HCT116 (cell line): ENCODE data around the gene KIAA2012. TPM values are rescaled to one million over a fixed set of nuclear protein-coding genes. Genes with fewer than 3 reads are reported as not detected.

ENCODE experiments used
- ATAC-seq: fragments of 200-7000 bp; cut with Tn5 transposase; 2 replicates; pipeline ENCODE4 v1.9.1; 2020; ENCODE audit warnings: mild to moderate bottlenecking, moderate library complexity
- BruUV-seq: library from RNA; stranded (reverse); fragments of 400-500 nt; replicated peaks from 2 replicates; lab custom pipeline; 2021; lab: Mats Ljungman, UMichigan
- CTCF ChIA-PET: fragments of 300-600 bp; sonication (Branson Sonifier 250); formaldehyde crosslinking; loops from one replicate; lab custom pipeline; 2021; ENCODE audit warnings: antibody characterized with exemption; lab: Charles Lee
- POLR2A ChIA-PET: fragments of 300-600, 350-600 bp; sonication (Branson Sonifier 250); formaldehyde crosslinking; loops from one replicate; lab custom pipeline; 2021; ENCODE audit warnings: antibody characterized with exemption; lab: Charles Lee
- RAD21 ChIA-PET, 2 experiments: fragments of 300-600 bp; sonication (Branson Sonifier 250); formaldehyde crosslinking; loops; one replicate each; lab custom pipeline; 2023; ENCODE audit warnings: low total read pairs in 2 of 2; ENCODE audit not compliant: uncharacterized antibody in 2 of 2, unreplicated experiment in 2 of 2, low non-redundant PET in 1 of 2; lab: Charles Lee
- DNase-seq: peaks from one replicate; pipeline ENCODE4 v3.0.0-alpha.2; 2010; ENCODE audit warnings: low read depth, low spot score
- H2AFZ ChIP-seq: fragments of 200-600 bp; shearing (Covaris generic), sonication (generic); 2 replicates; pipeline ENCODE4 v1.6.1; 2017; ENCODE audit warnings: low read depth, mixed run types, mixed read lengths, antibody characterized with exemption, low read length; ENCODE audit not compliant: poor library complexity, severe bottlenecking
- H3K27ac ChIP-seq: 2 replicates; pipeline ENCODE4 v1.5.1; 2012; ENCODE audit warnings: low read depth, low read length
- H3K27me3 ChIP-seq: fragments of 200-600 bp; sonication (generic); 2 replicates; pipeline ENCODE4 v1.6.1; 2016; ENCODE audit warnings: mixed run types, low read length, mixed read lengths; ENCODE audit not compliant: insufficient read depth
- H3K36me3 ChIP-seq, 2 experiments: fragments of 200-500 bp in 1 of 2; fragments of 200-600 bp in 1 of 2; sonication (Bioruptor generic) in 1 of 2; sonication (generic) in 1 of 2; 2 replicates each; pipeline versions ENCODE4 v1.5.1 to v1.6.1; 2014 to 2016; ENCODE audit warnings: low read length in 2 of 2, inconsistent platforms in 1 of 2, mixed read lengths in 1 of 2, mixed run types in 1 of 2; ENCODE audit not compliant: insufficient read depth in 2 of 2, control insufficient read depth in 1 of 2
- H3K4me1 ChIP-seq, 2 experiments: fragments of 200-600 bp in 1 of 2; sonication (generic) in 1 of 2; 2 replicates each; pipeline versions ENCODE4 v1.5.1 to v1.6.1; 2012 to 2017; ENCODE audit warnings: low read length in 2 of 2, inconsistent platforms in 1 of 2, mild to moderate bottlenecking in 1 of 2, mixed read lengths in 1 of 2, mixed run types in 1 of 2, moderate library complexity in 1 of 2; ENCODE audit not compliant: insufficient read depth in 2 of 2, control insufficient read depth in 1 of 2
- H3K4me2 ChIP-seq: fragments of 200-600 bp; sonication (generic); 2 replicates; pipeline ENCODE4 v1.6.1; 2017; ENCODE audit warnings: mixed run types, low read length, mixed read lengths
- H3K4me3 ChIP-seq, 2 experiments: fragments of 200-600 bp in 1 of 2; sonication (generic) in 1 of 2; replicated peaks in 1 of 2; 2 replicates each; pipeline ENCODE4 v1.5.1; 2011 to 2016; ENCODE audit warnings: low read length in 2 of 2, control low read depth in 1 of 2, low read depth in 1 of 2, mild to moderate bottlenecking in 1 of 2, mixed read lengths in 1 of 2, mixed run types in 1 of 2
- H3K79me2 ChIP-seq: fragments of 200-600 bp; sonication (generic); 2 replicates; pipeline ENCODE4 v1.6.1; 2017; ENCODE audit warnings: mild to moderate bottlenecking, mixed run types, low read length, moderate library complexity, mixed read lengths; ENCODE audit not compliant: insufficient read depth
- H3K9ac ChIP-seq: fragments of 200-600 bp; sonication (generic); 2 replicates; pipeline ENCODE4 v1.6.1; 2016; ENCODE audit warnings: low read length, mixed read lengths
- H3K9me2 ChIP-seq: fragments of 200-600 bp; sonication (generic), shearing (Covaris generic); 2 replicates; pipeline ENCODE4 v1.6.1; 2017; ENCODE audit warnings: mixed run types, mild to moderate bottlenecking, moderate library complexity; ENCODE audit not compliant: insufficient read depth
- H3K9me3 ChIP-seq, 2 experiments: fragments of 200-500 bp in 1 of 2; fragments of 200-600 bp in 1 of 2; sonication (Bioruptor generic) in 1 of 2; sonication (generic) in 1 of 2; 2 replicates each; pipeline ENCODE4 v1.6.1; 2014 to 2017; ENCODE audit warnings: low read length in 2 of 2, mixed read lengths in 2 of 2, inconsistent platforms in 1 of 2, low read depth in 1 of 2, mild to moderate bottlenecking in 1 of 2, mixed run types in 1 of 2, moderate library complexity in 1 of 2; ENCODE audit not compliant: control insufficient read depth in 1 of 2, insufficient read depth in 1 of 2
- H4K20me1 ChIP-seq: fragments of 200-600 bp; sonication (generic), shearing (Covaris generic); 2 replicates; pipeline ENCODE4 v1.6.1; 2017; ENCODE audit warnings: mixed run types, mild to moderate bottlenecking, moderate library complexity; ENCODE audit not compliant: insufficient read depth
- ATF3 ChIP-seq: IDR thresholded peaks from 2 replicates; pipeline ENCODE4 v1.6.1; 2012
- CEBPB ChIP-seq: IDR thresholded peaks from 2 replicates; pipeline ENCODE4 v1.6.1; 2012; ENCODE audit warnings: low read depth
- EGR1 ChIP-seq: IDR thresholded peaks from 2 replicates; pipeline ENCODE4 v1.6.1; 2012; ENCODE audit warnings: low read depth
- EZH2 ChIP-seq: fragments of 200-600 bp; sonication (generic); IDR thresholded peaks from 2 replicates; pipeline ENCODE4 v1.6.1; 2017; ENCODE audit warnings: antibody characterized with exemption, mixed run types
- JUND ChIP-seq: IDR thresholded peaks from 2 replicates; pipeline ENCODE4 v1.6.1; 2012
- POLR2AphosphoS5 ChIP-seq: IDR thresholded peaks from 2 replicates; pipeline ENCODE4 v1.6.1; 2011; ENCODE audit warnings: mild to moderate bottlenecking, low read depth, low read length, moderate library complexity
- SIN3A ChIP-seq: IDR thresholded peaks from 2 replicates; pipeline ENCODE4 v1.6.1; 2012; ENCODE audit warnings: low read depth
- YY1 ChIP-seq: IDR thresholded peaks from 2 replicates; pipeline ENCODE4 v1.6.1; 2011; ENCODE audit warnings: low read length, low read depth, moderate library complexity, mild to moderate bottlenecking; ENCODE audit not compliant: insufficient replicate concordance; ENCODE audit errors: extremely low read depth
- intact Hi-C: fragments of 100-400 bp; cut with micrococcal nuclease; formaldehyde crosslinking; loops from 2 replicates; pipeline ENCODE4 v1.10.0; 2022
- total RNA-seq: library from RNA; stranded (reverse); gene quantifications from one replicate; pipeline ENCODE4 v1.2.1, GENCODE V29; 2021; ENCODE audit not compliant: unreplicated experiment

Gene KIAA2012
- total RNA-seq, 1 experiment from 2014 or later: not detected

- TF ChIP-seq POLR2AphosphoS5 (no peak), EZH2 (no peak)
These were observed 79.2 kb downstream of the KIAA2012 start (continued) for GRCh38 chr2:202152104-202152715.

GRCh38 chr2:202154613-202155012 is 81.6 kb downstream of the KIAA2012 start:
- DNase-seq: no peak
- BruUV-seq: no TSS peak
- CTCF ChIA-PET: no interaction called here
- Histone ChIP-seq H2AFZ (no peak overlapping the region), H3K9ac (no peak overlapping the region), H4K20me1 (no peaks in the 10 kb centered on the region), H3K27ac (no peak overlapping the region), H3K4me3 (no peak overlapping the region)
- intact Hi-C loops: no loop called here
- RAD21 ChIA-PET: no interaction called here
- TF ChIP-seq CEBPB (no peak), YY1 (no peak), JUND (no peak), ATF3 (no peak), EGR1 (no peak), SIN3A (no peak)
- TF ChIP-seq, all 23 proteins: peak for 0
- no peaks in the 10 kb centered on the region for H3K27me3 ChIP-seq
- ATAC-seq: no peak
- H3K36me3 ChIP-seq: no peaks in the 10 kb centered on the region
- POLR2A ChIA-PET: no interaction called here
- no peak overlapping the region for H3K4me2 ChIP-seq
- H3K9me3 ChIP-seq: no peaks in the 10 kb centered on the region
- no peaks in the 10 kb centered on the region for H3K79me2 ChIP-seq
- H3K9me2 ChIP-seq: no peaks in the 10 kb centered on the region
- H3K4me1 ChIP-seq: no peaks in the 10 kb centered on the region
